Activated CD8-positive, alpha-beta memory T cell treated with anti-CD3 and anti-CD28 coated beads, Interleukin-2, amount 50 U/mL, for 4 hours (primary cell): ENCODE measurements around the gene POLRMT.

Experiments
- DNase-seq: peaks from one replicate; pipeline ENCODE4 v3.0.0-alpha.2; 2020

Gene POLRMT

GRCh38 chr19:574658-575526 is 58.4 kb downstream of the POLRMT start:
- no peak for DNase-seq

GRCh38 chr19:573519-573825 is 59.9 kb downstream of the POLRMT start:
- DNase-seq: no peak

GRCh38 chr19:572743-573518 is 60.4 kb downstream of the POLRMT start:
- DNase-seq: no peak

GRCh38 chr19:572140-572742 is 61.1 kb downstream of the POLRMT start, which contains the start of gene BSG:
Gene BSG (plus strand): TSS chr19:572596. CDS start chr19:572635, 39 bp downstream.
- DNase-seq: peak; percentile 98

GRCh38 chr19:571566-571974 is 61.8 kb downstream of the POLRMT start:
- no peak for DNase-seq

GRCh38 chr19:570937-571565 is 62.3 kb downstream of the POLRMT start:
- DNase-seq: peak; percentile 40

- no peak for DNase-seq
These were observed 63.1 kb downstream of the POLRMT start for GRCh38 chr19:570251-570686.

- DNase-seq: no peak
These were observed 65.9 kb downstream of the POLRMT start for GRCh38 chr19:567296-567900.
